ENCODE data around the gene ZNF660. TPM values are rescaled to one million over a fixed set of nuclear protein-coding genes. Genes with fewer than 3 reads are reported as not detected.
"Not testable (repeated sequence)": the region's sequence is repeated elsewhere in the genome, so short reads cannot be mapped to it uniquely, and the experiment has no call there.

ZNF660 gene
- total RNA-seq, 2 experiments from 2014 or later: not detected

- TF ChIP-seq CTCF (conservative IDR thresholded peaks at IDR 0.05; ENCODE audit: low read length) (no peak), EZH2phosphoT487 (IDR thresholded peaks at IDR 0.05; ENCODE audit: borderline replicate concordance, low read depth, low read length) (no peak)
- H4K20me1 ChIP-seq (ENCODE audit: insufficient read depth, low read length): no peaks in the 10 kb centered on the region
- H3K9me2 ChIP-seq (ENCODE audit: insufficient read depth, low read length): no peaks in the 10 kb centered on the region
- 0 out of 2 replicates have a peak, but pooled peaks cover 4% of the 10 kb centered on the region for H3K9me3 ChIP-seq (ENCODE audit: low read length)
- H3K36me3 ChIP-seq (ENCODE audit: insufficient read depth, low read length): no peaks in the 10 kb centered on the region
- H3K79me2 ChIP-seq (ENCODE audit: insufficient read depth, low read depth, low read length): no peaks in the 10 kb centered on the region
- no peaks in the 10 kb centered on the region for H3K4me1 ChIP-seq (ENCODE audit: insufficient read depth, low read length, poor library complexity, severe bottlenecking)
- BruUV-seq (replicated peaks): no TSS peak
- DNase-seq (ENCODE audit: low spot score): no peak
- intact Hi-C loops (cut with micrococcal nuclease; ENCODE audit: unreplicated experiment): no loop called here
- H3K4me2 ChIP-seq (ENCODE audit: low read length): no peak overlapping the region
- H3K4me3 ChIP-seq (ENCODE audit: low read depth, low read length, poor library complexity, severe bottlenecking): no peak overlapping the region
- ChIA-PET POLR2A (no interaction called here), CTCF (ENCODE audit: unreplicated experiment) (no interaction called here)
- no peak overlapping the region for H2AFZ ChIP-seq (ENCODE audit: low read length)
- no peak overlapping the region for H3K27ac ChIP-seq (ENCODE audit: low read depth, low read length, poor library complexity, severe bottlenecking)
These were observed 13.7 kb upstream of the ZNF660 start for GRCh38 chr3:44571024-44571423.

GRCh38 chr3:44576613-44577012, 8.2 kb upstream of the ZNF660 start:
- no peak overlapping the region for H2AFZ ChIP-seq (ENCODE audit: low read length)
- no peaks in the 10 kb centered on the region for H3K4me1 ChIP-seq (ENCODE audit: insufficient read depth, low read length, poor library complexity, severe bottlenecking)
- no peaks in the 10 kb centered on the region for H3K36me3 ChIP-seq (ENCODE audit: insufficient read depth, low read length)
- H3K79me2 ChIP-seq (ENCODE audit: insufficient read depth, low read depth, low read length): no peaks in the 10 kb centered on the region
- no TSS peak for BruUV-seq (replicated peaks)
- intact Hi-C loops (cut with micrococcal nuclease; ENCODE audit: unreplicated experiment): no loop called here
- H3K4me3 ChIP-seq (ENCODE audit: low read depth, low read length, poor library complexity, severe bottlenecking): no peak overlapping the region
- no peak overlapping the region for H3K27ac ChIP-seq (ENCODE audit: low read depth, low read length, poor library complexity, severe bottlenecking)
- CTCF ChIA-PET (ENCODE audit: unreplicated experiment): no interaction called here
- H3K4me2 ChIP-seq (ENCODE audit: low read length): no peak overlapping the region
- no peaks in the 10 kb centered on the region for H3K9me3 ChIP-seq (ENCODE audit: low read length)
- no peak for DNase-seq (ENCODE audit: low spot score)
- TF ChIP-seq CTCF (conservative IDR thresholded peaks at IDR 0.05; ENCODE audit: low read length) (no peak), EZH2phosphoT487 (IDR thresholded peaks at IDR 0.05; ENCODE audit: borderline replicate concordance, low read depth, low read length) (no peak)
- POLR2A ChIA-PET: no interaction called here
- H4K20me1 ChIP-seq (ENCODE audit: insufficient read depth, low read length): no peaks in the 10 kb centered on the region
- H3K9me2 ChIP-seq (ENCODE audit: insufficient read depth, low read length): no peaks in the 10 kb centered on the region

- H3K9me2 ChIP-seq (ENCODE audit: insufficient read depth, low read length); DNase-seq (ENCODE audit: low spot score); intact Hi-C loops (cut with micrococcal nuclease; ENCODE audit: unreplicated experiment); H3K79me2 ChIP-seq (ENCODE audit: insufficient read depth, low read depth, low read length); H3K36me3 ChIP-seq (ENCODE audit: insufficient read depth, low read length); H4K20me1 ChIP-seq (ENCODE audit: insufficient read depth, low read length); H3K4me2 ChIP-seq (ENCODE audit: low read length); H3K4me3 ChIP-seq (ENCODE audit: low read depth, low read length, poor library complexity, severe bottlenecking); H3K9me3 ChIP-seq (ENCODE audit: low read length); H3K4me1 ChIP-seq (ENCODE audit: insufficient read depth, low read length, poor library complexity, severe bottlenecking); CTCF ChIA-PET (ENCODE audit: unreplicated experiment); H3K27ac ChIP-seq (ENCODE audit: low read depth, low read length, poor library complexity, severe bottlenecking); H2AFZ ChIP-seq (ENCODE audit: low read length); BruUV-seq (replicated peaks): not testable (repeated sequence)
- POLR2A ChIA-PET: interaction anchor here (0.8 kb wide), 1 partner anchor 205 kb away, joined by 4 read pairs; no protein-coding TSS in a partner anchor
These were observed 7.3 kb upstream of the ZNF660 start for GRCh38 chr3:44577354-44577952.

GRCh38 chr3:44578316-44578715, 6.4 kb upstream of the ZNF660 start:
- H2AFZ ChIP-seq (ENCODE audit: low read length); H4K20me1 ChIP-seq (ENCODE audit: insufficient read depth, low read length); DNase-seq (ENCODE audit: low spot score); intact Hi-C loops (cut with micrococcal nuclease; ENCODE audit: unreplicated experiment); H3K4me2 ChIP-seq (ENCODE audit: low read length); H3K4me1 ChIP-seq (ENCODE audit: insufficient read depth, low read length, poor library complexity, severe bottlenecking); H3K9me3 ChIP-seq (ENCODE audit: low read length); H3K27ac ChIP-seq (ENCODE audit: low read depth, low read length, poor library complexity, severe bottlenecking); H3K4me3 ChIP-seq (ENCODE audit: low read depth, low read length, poor library complexity, severe bottlenecking); H3K79me2 ChIP-seq (ENCODE audit: insufficient read depth, low read depth, low read length); CTCF ChIA-PET (ENCODE audit: unreplicated experiment); H3K9me2 ChIP-seq (ENCODE audit: insufficient read depth, low read length); BruUV-seq (replicated peaks); H3K36me3 ChIP-seq (ENCODE audit: insufficient read depth, low read length): not testable (repeated sequence)
- POLR2A ChIA-PET: interaction anchor here (0.7 kb wide), 1 partner anchor 246 kb away, joined by 3 read pairs; no protein-coding TSS in a partner anchor

- H3K9me3 ChIP-seq (ENCODE audit: low read length); H3K36me3 ChIP-seq (ENCODE audit: insufficient read depth, low read length); CTCF ChIA-PET (ENCODE audit: unreplicated experiment); H3K79me2 ChIP-seq (ENCODE audit: insufficient read depth, low read depth, low read length); H2AFZ ChIP-seq (ENCODE audit: low read length); BruUV-seq (replicated peaks); intact Hi-C loops (cut with micrococcal nuclease; ENCODE audit: unreplicated experiment); DNase-seq (ENCODE audit: low spot score); H3K27ac ChIP-seq (ENCODE audit: low read depth, low read length, poor library complexity, severe bottlenecking); H3K9me2 ChIP-seq (ENCODE audit: insufficient read depth, low read length); H3K4me2 ChIP-seq (ENCODE audit: low read length); H3K4me3 ChIP-seq (ENCODE audit: low read depth, low read length, poor library complexity, severe bottlenecking); H4K20me1 ChIP-seq (ENCODE audit: insufficient read depth, low read length); H3K4me1 ChIP-seq (ENCODE audit: insufficient read depth, low read length, poor library complexity, severe bottlenecking): not testable (repeated sequence)
- POLR2A ChIA-PET: interaction anchor here (0.7 kb wide), 1 partner anchor 247 kb away, joined by 3 read pairs; no protein-coding TSS in a partner anchor
These were observed 5.7 kb upstream of the ZNF660 start for GRCh38 chr3:44578924-44579515.

All from OCI-LY7 (cell line).